Measurements from ENCODE around the gene LCMT2. TPM values are rescaled to one million over a fixed set of nuclear protein-coding genes. Genes with fewer than 3 reads are reported as not detected.

Gene LCMT2
- total and polyA plus RNA-seq, 10 of the 15 experiments (the other 5 are each of a cell fraction or from before 2014, with no cell fraction given): 2.1 to 17.2 (median 14.9) TPM

DNA sequence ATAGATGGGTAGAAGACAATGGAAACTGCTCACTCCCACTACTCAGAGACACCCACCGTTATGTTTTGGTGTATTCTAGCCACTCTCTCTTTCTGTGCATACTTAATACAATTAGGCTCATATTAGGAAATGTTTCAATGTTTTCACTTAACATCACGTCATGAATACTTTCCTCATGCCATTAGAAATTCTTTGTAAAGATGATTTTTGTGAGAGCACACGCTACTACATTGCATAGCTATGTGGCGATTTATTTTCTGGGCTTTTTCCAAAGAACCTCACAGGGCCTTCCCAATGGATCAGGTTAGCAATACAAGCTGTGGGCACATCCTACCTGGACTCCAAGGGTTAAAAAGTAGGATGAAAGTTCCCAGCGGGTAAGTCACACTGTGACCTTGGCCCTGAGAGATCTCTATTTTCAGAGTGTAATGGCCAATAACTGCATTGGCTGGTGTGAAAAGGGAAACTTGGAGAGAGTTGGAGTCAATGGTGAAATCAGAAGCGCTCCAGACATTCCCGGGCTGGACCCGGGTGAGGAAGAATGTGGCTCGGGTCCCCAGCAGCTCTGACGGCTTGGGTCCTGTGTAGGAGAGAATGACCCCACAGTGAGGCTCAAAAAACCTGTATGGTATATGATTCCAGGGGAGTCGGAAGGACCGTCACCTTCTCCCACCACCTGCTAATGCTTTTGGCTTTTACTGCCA, 37.8 kb downstream of the LCMT2 start:
- SMC1A ChIA-PET (ENCODE audit: uncharacterized antibody, unreplicated experiment): no interaction called here
- no TSS peak for BruUV-seq (replicated peaks)
- H3K27ac ChIP-seq (ENCODE audit: control insufficient read depth, insufficient read depth): no peak overlapping the region
- in situ Hi-C loops (cut with MboI): no loop called here
- H2AFZ ChIP-seq (ENCODE audit: control insufficient read depth, low read depth, low read length): no peak overlapping the region
- POLR2A ChIA-PET: no interaction called here
- WGBS (ENCODE audit: insufficient coverage, insufficient replicate concordance, low lambda C conversion rate, missing lambda C conversion rate): 67% methylated on average over 12 of the region's 12 CpGs
- no peak overlapping the region for H3K4me3 ChIP-seq
- DNase-seq (ENCODE audit: low read depth, low spot score) (no peak), FAIRE-seq (no peak), ATAC-seq (no peak)
- no peaks in the 10 kb centered on the region for H3K4me1 ChIP-seq (ENCODE audit: control insufficient read depth, insufficient read depth, low read length)
- H3K36me3 ChIP-seq (ENCODE audit: control insufficient read depth in 2 of 2, insufficient read depth in 2 of 2, low read length in 1 of 2): no peaks in the 10 kb centered on the region
- H3K9me3 ChIP-seq (replicated peaks; ENCODE audit: control insufficient read depth, insufficient read depth, low read length): no peaks in the 10 kb centered on the region
- no peaks in the 10 kb centered on the region for H4K20me1 ChIP-seq (ENCODE audit: control insufficient read depth, insufficient read depth)
- CTCF ChIA-PET: interaction anchor here (1.9 kb wide), 1 partner anchor 67 kb away, joined by 8 read pairs; no protein-coding TSS in a partner anchor
- no peak overlapping the region for H3K4me2 ChIP-seq (ENCODE audit: control insufficient read depth, insufficient read depth)
- RAD21 ChIA-PET (ENCODE audit: unreplicated experiment): no interaction called here
- H3K9ac ChIP-seq (ENCODE audit: control insufficient read depth, insufficient read depth, low read length): no peak overlapping the region
- TF ChIP-seq ZBED1 (IDR thresholded peaks at IDR 0.05; ENCODE audit: borderline replicate concordance) (no peak), SMARCA5 (IDR thresholded peaks at IDR 0.05) (no peak), NR2C2 (IDR thresholded peaks at IDR 0.05; ENCODE audit: borderline replicate concordance, control insufficient read depth, insufficient read length, low read depth) (no peak), MTA3 (IDR thresholded peaks at IDR 0.05; ENCODE audit: borderline replicate concordance, low read length) (no peak), SMAD5 (IDR thresholded peaks at IDR 0.05; ENCODE audit: low read depth) (no peak), SMAD1 (IDR thresholded peaks at IDR 0.05; ENCODE audit: low read depth, partially characterized antibody) (no peak), SIN3A (IDR thresholded peaks at IDR 0.05; ENCODE audit: low read depth, low read length) (no peak), STAT1 (conservative IDR thresholded peaks at IDR 0.05) (no peak), TCF3 (IDR thresholded peaks at IDR 0.05; ENCODE audit: borderline replicate concordance, insufficient read depth, low read depth, low read length) (no peak), ATF7 (IDR thresholded peaks at IDR 0.05; ENCODE audit: low read depth) (no peak), TBL1XR1 (IDR thresholded peaks at IDR 0.05; ENCODE audit: low read depth, low read length) (no peak), CEBPB (IDR thresholded peaks at IDR 0.05; ENCODE audit: borderline replicate concordance in 1 of 2, low read depth in 2 of 2, low read length in 2 of 2) (no peak), CHD1 (IDR thresholded peaks at IDR 0.05; ENCODE audit: low read depth, low read length) (no peak)
- TF ChIP-seq, protein P1, sequence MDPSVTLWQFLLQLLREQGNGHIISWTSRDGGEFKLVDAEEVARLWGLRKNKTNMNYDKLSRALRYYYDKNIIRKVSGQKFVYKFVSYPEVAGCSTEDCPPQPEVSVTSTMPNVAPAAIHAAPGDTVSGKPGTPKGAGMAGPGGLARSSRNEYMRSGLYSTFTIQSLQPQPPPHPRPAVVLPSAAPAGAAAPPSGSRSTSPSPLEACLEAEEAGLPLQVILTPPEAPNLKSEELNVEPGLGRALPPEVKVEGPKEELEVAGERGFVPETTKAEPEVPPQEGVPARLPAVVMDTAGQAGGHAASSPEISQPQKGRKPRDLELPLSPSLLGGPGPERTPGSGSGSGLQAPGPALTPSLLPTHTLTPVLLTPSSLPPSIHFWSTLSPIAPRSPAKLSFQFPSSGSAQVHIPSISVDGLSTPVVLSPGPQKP (IDR thresholded peaks at IDR 0.05; ENCODE audit: low read depth, low read length): no peak
- TF ChIP-seq, protein P2, sequence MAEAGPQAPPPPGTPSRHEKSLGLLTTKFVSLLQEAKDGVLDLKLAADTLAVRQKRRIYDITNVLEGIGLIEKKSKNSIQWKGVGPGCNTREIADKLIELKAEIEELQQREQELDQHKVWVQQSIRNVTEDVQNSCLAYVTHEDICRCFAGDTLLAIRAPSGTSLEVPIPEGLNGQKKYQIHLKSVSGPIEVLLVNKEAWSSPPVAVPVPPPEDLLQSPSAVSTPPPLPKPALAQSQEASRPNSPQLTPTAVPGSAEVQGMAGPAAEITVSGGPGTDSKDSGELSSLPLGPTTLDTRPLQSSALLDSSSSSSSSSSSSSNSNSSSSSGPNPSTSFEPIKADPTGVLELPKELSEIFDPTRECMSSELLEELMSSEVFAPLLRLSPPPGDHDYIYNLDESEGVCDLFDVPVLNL (IDR thresholded peaks at IDR 0.05; ENCODE audit: low read depth, low read length): no peak
- TF ChIP-seq, protein P3, sequence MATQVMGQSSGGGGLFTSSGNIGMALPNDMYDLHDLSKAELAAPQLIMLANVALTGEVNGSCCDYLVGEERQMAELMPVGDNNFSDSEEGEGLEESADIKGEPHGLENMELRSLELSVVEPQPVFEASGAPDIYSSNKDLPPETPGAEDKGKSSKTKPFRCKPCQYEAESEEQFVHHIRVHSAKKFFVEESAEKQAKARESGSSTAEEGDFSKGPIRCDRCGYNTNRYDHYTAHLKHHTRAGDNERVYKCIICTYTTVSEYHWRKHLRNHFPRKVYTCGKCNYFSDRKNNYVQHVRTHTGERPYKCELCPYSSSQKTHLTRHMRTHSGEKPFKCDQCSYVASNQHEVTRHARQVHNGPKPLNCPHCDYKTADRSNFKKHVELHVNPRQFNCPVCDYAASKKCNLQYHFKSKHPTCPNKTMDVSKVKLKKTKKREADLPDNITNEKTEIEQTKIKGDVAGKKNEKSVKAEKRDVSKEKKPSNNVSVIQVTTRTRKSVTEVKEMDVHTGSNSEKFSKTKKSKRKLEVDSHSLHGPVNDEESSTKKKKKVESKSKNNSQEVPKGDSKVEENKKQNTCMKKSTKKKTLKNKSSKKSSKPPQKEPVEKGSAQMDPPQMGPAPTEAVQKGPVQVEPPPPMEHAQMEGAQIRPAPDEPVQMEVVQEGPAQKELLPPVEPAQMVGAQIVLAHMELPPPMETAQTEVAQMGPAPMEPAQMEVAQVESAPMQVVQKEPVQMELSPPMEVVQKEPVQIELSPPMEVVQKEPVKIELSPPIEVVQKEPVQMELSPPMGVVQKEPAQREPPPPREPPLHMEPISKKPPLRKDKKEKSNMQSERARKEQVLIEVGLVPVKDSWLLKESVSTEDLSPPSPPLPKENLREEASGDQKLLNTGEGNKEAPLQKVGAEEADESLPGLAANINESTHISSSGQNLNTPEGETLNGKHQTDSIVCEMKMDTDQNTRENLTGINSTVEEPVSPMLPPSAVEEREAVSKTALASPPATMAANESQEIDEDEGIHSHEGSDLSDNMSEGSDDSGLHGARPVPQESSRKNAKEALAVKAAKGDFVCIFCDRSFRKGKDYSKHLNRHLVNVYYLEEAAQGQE (IDR thresholded peaks at IDR 0.05; ENCODE audit: low read depth, low read length): no peak
- TF ChIP-seq, protein P4, sequence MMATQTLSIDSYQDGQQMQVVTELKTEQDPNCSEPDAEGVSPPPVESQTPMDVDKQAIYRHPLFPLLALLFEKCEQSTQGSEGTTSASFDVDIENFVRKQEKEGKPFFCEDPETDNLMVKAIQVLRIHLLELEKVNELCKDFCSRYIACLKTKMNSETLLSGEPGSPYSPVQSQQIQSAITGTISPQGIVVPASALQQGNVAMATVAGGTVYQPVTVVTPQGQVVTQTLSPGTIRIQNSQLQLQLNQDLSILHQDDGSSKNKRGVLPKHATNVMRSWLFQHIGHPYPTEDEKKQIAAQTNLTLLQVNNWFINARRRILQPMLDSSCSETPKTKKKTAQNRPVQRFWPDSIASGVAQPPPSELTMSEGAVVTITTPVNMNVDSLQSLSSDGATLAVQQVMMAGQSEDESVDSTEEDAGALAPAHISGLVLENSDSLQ (IDR thresholded peaks at IDR 0.05): no peak
- H3K27me3 ChIP-seq (replicated peaks in 1 of 2; ENCODE audit: control insufficient read depth in 2 of 2, insufficient read depth in 2 of 2, low read length in 1 of 2): no peaks in the 10 kb centered on the region; a peak in 3 of 4 replicates
- intact Hi-C loops (cut with micrococcal nuclease; ENCODE audit: unreplicated experiment): no loop called here
- H3K79me2 ChIP-seq (ENCODE audit: control insufficient read depth, insufficient read depth, low read length): no peaks in the 10 kb centered on the region

Measured in GM12878 (cell line).